NCI-H2107 (cell line): ENCODE data around the gene OR6K2.
"Not testable (repeated sequence)": the region's sequence is repeated elsewhere in the genome, so short reads cannot be mapped to it uniquely, and the experiment has no call there.

Experiments
- DNase-seq: peaks from one replicate; lab custom pipeline; 2025; lab: John Stamatoyannopoulos, UW

The OR6K2 gene, protein sequence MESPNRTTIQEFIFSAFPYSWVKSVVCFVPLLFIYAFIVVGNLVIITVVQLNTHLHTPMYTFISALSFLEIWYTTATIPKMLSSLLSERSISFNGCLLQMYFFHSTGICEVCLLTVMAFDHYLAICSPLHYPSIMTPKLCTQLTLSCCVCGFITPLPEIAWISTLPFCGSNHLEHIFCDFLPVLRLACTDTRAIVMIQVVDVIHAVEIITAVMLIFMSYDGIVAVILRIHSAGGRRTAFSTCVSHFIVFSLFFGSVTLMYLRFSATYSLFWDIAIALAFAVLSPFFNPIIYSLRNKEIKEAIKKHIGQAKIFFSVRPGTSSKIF

DNA sequence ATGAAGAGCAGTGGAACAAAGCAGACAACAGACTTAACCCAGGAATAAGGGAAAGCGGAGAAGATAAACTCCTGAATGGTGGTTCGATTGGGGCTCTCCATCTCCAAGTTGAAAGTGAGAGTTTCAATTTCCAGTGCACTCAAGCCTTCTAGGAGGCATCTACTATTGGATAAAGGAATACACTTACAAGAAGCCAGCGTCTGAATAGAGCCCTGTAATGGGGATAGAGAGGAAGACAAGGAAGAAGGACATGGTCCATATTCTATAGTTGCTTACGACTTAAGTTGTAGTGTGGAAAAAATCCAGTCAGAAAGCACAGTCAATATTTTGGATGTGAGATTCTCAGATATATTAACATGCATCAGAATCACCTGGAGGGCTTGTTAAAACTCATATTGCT is at the start of gene OR6K2:
TSS of gene OR6K2 (minus strand) at position 101 of the 400 bp plus-strand sequence. CDS start at position 101, 0 bp downstream.
- no peak for DNase-seq

DNA sequence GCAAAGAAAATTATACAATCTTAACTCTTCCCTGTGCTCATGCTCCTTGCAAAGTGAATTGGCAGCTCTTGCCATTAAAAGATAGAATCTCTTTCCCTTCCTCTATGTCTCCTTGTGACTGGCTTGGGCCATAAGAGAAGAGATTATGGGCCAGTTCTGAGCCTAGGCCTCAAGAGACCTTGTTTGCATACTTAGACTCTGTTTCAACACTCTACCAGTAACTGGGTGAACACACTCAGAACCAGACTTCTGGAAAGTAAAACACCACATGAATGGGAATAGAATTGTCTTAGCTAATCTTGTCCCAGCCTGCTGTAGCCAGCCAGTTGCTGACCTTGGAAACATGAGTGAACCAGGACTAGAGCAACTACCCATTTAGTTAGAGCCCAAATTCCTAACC is 35.4 kb upstream of the OR6K2 start:
- no peak for DNase-seq

DNA sequence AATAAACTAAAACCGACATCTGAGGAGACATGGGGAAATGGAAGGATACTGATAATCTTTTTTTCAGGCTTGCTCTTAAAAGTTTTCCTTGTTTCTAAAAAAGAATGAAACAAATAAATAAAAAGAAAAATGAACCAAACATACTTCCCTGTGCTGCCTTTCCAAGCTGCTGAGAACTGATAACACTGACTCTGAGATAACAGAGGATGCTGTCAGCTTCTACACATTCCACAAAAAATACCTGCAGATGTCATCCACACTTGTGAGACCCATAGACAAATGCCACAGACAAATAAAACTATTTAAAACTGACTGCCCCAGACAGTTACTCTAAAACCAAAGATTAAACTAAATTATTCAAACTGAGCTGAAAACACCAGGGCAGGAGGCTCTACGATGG is 32.1 kb upstream of the OR6K2 start:
- DNase-seq, result no peak

DNA sequence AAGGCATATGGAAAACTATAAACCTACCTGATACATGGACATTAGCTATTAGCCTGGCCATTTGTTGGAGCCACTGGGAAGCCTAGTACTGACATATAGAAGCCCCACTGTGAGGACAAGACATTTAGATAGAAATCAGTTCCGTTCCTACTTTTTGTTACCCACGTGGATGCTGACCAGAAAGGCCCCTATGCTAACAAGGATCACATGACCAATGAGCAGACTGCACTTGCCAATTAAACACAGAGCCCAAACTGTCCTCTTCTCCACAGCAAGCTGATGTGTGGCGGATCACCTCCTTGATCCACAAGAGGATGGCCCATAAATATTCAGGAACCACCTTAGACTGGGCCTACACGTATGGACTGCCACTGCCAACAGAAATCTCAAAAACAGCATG is 31.3 kb upstream of the OR6K2 start:
- DNase-seq, result no peak

DNA sequence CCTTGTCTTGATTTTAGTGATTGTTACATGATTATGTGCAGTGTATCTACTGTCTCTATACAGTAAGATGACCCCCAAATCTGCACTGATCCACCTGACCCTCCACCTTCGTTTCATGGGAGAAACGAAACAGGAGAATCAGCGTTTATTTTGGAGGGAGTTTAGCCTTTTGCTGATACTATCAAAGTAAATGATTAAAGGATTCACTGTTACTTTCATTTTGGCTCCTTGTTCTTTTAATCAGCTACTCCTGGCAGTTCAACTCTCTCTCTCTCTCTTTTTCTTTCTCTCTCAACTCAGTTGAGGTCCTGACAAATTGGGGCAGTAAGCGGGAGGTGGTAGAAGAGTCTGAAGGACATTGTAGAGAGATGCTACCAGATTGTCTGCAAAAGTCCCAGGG is 30.0 kb upstream of the OR6K2 start:
- DNase-seq, result no peak

DNA sequence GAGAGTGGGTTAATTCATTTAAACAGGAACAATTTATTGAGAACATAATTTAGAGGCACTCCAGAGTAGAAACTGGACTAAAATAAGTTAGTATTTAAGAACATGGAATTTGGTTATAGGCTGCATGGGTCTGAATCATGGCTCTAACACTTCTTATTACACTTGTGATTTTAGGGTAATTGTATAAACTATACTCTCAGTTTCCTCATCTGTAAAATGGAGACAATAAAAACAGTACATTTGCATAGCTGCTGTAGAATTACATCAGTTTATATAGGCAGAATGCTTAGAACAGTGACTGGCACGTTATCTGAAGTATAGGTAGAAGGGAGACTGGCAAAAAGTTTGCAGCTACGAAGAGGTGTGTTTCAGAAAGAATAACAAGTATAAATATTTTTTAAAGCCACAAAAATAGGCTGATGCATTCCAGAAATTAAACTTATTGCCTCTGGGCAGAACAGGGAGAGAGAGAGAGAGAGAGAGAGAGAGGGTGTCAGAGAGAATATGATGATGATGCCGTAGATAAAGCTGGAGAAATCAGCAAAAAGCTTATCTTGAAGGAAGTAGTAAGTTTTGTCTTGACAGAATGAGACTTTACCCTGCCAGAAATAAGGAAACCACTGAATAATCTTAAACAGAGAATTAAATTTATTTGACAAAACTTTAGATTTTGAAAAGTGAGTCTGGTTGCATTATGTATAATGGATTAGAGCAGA is 28.2 kb upstream of the OR6K2 start:
- DNase-seq, result no peak

DNA sequence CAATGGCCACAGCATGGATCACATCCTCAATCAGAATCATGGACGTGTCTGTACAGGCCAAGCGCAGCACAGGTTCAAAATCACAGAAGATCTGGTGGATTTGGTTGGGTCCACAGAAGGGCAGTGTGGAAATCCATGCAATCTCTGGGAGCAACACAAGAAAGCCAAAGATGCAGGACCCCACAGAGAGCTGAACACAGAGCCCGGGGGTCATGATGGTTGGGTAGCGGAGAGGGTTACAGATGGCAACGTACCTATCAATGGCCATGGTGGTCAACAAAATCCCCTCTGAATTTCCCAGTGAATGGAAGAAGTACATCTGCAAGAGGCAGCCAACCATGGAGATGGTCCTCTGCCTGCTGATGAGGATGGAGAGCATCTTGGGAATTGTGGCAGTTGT is 24.0 kb upstream of the OR6K2 start:
- no peak for DNase-seq

DNA sequence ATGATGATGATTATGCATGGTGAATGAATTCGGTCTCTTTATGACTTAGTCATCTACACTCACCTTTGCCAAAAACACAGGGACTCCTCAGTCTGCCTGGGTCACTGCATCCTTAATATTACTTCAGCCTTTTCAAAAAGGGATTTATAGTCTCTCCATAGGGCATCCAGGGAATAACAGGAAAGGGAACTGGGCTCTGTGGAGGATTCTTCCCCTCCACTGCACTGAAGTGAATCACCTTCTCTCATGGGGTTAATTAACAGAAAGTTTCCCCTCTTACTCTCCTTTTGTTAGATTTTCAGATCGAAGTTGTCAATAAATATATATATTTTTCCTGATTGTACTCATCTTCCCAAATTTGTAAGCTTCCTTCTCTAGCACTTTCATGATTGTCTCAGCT is 20.2 kb upstream of the OR6K2 start, which contains the start of gene OR6K3:
TSS of gene OR6K3 (minus strand) at position 101 of the 400 bp plus-strand sequence. CDS start 2,605 bp downstream, outside the sequence.
- no peak for DNase-seq

DNA sequence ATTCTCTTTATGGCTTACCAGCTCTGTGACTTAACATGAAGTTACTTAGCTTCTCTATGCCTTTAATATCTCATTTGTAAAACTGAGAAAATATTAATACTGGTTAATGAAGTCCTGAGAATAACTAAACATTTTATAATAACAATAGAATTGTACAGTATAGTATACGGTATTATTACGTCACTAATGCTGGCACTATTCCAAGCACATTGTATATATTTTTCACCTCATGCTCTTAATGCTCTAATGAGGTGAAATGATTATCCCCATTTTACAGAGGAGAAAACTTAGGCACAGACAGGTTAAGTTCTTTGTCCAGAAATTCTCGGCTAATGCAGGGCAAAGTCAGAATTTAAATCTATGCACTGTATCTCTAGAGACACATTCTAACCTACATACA is 19.2 kb upstream of the OR6K2 start:
- no peak for DNase-seq

DNA sequence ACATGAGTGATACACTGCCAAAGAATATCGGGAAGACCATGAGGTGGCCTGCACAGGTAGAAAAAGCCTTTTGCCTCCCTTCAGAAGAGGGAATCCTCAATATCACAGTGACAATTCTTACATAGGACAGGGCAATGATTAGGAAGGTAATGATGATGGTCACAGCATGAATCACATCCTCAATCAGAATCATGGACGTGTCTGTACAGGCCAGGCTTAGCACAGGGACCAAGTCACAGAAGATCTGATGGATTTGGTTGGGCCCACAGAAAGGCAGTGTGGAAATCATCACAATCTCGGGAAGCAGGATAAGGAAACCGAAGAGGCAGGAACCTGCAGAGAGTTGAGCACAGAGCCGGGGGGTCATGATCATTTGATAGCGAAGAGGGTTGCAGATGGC is 16.9 kb upstream of the OR6K2 start:
- DNase-seq, result no peak

DNA sequence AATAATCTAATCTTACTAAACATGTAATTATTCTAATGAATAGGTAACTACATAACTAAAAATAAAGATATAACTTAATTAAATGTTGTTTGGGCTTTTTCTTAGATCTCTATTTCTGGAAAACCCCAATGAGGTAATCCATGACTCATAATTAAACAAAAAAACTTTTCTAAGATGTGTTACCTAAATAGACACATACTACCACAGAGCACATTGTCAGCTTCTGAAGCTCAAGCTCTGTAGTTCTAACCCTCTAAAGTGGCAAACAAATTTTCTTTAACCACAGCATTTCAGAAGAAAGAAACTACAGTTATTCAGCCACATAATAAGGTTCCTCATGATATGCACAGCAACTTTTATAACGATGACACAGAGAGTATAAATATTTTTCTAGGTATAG is 15.9 kb upstream of the OR6K2 start:
- no peak for DNase-seq

DNA sequence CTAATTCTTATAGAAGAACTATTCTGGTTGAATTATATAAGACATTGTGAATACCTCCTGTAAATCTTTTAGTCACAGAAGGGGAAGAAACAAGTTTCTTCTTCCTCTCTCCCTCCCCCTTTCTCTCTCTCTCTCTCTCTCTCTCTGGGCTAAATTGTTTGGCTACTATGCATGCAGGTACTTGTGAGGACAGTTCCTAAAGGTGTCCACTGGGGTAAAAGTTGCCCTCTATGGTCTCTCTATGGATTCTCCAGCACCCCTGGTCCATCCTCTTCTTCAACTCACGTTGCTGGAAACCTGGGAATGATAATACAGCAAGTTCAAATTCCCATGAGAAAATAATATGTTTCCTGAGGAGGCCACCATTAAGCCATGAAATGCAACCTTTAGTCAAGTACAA is 14.3 kb upstream of the OR6K2 start:
- DNase-seq, result no peak

DNA sequence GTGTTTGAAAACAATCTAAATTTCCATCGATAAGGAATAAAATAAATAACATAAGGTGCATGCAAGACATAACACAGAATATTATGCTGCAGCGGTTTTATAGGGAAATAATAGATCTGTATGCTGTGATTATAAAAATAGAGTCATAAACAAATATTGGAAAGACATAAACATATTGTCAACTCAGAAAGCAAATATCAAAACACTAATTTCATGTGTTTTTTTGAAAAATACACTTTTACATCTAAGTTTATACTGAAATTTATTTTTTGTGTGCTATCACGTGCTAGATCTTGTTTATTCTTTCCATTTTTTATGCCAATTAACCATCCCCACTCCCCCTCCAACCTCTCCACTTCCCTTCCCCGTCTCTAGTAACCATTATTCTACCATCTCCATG is 10.6 kb upstream of the OR6K2 start:
- no peak for DNase-seq

DNA sequence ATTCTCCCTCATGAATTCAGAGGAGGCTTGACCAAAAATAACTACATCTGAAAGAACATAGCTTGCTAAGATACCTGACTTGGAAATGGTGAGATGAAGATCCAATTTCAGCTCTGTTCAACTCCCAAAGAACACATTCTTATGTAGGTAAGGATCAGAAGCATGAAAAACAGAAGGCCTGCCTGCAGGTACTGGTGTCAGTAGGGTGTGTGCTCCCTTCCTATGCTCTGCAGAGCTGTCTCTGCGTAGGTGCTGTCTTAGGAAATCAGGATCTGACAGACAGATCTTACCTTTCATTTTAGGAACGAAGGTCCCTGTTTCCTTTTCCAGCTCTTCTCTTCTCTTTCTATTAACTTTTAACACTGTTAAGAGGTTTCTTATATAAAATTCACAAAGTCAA is 5.6 kb upstream of the OR6K2 start:
- DNase-seq, result no peak

DNA sequence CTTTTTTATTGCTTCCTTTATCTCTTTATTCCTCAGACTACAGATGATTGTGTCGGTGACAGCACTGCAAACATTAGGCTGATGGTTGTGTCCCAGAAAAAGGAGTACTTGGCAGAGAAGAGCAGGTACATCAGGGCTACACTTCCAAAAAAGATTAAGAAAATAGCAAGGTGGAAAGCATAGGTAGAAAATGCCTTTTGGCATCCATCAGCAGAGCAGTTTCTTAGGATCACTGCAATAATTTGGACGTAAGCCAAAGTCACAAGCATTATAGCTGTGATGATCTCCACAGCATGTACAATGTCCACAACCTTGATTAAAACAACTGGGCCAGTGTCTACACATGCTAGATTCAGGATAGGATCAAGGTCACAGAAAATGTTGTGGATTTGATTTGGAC is 5.9 kb downstream of the OR6K2 start:
- no peak for DNase-seq

DNA sequence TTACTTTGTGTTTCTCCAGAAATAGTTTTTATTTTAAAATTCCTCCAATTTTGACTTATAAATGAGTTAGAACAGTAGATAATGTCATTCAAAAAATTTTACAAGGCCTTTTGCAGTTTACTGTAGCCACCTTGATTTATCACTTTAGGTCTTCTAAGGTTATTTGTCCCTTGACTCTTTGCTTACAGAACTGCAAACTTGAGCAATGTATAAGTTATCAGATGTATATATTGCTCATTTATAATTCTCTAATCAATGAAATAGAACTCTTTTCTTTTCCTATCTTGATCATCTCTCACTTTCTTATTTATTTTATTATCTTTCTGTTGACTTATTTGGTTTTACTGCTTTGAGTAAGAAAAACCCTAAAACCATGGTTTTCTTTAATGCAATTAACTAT is 8.1 kb downstream of the OR6K2 start:
- DNase-seq, result no peak

DNA sequence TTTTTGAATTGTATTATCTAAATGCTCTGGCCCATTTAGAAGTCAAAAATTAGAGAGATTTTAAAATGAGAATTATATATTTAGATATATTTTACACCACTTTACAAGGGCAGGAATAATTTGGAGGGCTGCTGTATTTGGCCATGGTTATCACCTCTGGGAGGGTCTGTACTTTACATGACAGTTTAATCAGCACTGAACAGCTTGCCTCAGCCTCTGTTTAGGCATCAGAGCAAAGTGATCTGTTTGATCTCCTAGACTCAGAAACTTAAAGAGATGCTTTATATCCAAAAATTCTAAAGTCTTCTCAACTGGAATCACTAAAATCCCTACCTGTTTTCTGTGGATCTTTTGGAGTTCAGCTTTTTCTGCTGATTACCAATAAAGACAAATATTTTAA is 8.5 kb downstream of the OR6K2 start:
- DNase-seq, result no peak

DNA sequence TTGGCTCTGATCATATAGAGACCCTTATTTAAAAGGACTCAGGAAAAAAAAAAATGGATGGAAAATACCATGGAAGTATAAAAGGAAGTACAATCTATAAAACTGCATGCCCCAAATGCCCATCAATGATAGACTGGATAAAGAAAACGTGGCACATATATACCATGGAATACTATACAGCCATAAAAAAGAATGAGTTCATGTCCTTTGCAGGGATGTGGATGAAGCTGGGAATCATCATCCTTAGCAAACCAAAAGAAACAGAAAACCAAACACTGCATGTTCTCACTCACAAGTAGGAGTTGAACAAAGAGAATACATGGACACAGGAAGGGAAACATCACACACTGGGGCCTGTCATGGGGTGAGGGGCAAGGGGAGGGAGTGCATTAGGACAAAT is 9.3 kb downstream of the OR6K2 start:
- not testable (repeated sequence) for DNase-seq

DNA sequence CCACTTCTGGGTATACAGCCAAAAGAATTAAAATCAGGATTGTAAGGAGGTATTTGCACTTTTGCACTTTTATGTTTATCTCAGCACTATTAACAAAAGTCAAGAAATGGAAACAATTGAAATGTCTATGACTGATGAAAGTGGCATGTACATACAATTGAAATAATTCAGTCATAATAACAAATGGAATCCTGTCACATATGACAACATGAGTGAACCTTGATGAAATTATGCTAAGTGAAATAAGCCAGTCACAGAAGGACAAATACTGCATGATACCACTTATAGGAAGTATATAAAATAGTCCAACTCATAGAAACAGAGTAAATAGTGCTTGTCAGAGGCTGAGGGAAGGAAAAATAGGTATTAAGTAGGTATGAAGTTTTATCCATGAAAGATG is 10.6 kb downstream of the OR6K2 start:
- no peak for DNase-seq

DNA sequence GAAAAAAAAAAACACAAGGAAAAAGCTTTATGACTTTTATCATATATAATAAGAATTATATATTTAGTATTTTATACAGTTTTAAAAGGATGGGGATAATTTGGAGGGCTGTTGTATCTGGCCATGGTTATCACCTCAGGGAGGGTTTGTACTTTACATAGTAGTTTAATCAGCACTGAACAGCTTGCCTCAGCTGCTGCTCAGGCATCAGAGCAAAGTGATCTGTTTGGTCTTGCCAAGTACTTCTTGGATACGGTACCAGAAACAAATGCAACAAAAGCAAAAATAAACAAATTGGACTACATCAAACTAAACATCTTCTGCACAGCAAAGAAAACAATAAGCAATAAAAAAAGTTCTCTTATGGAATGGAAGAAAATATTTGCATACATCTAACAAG is 11.3 kb downstream of the OR6K2 start:
- DNase-seq, result no peak

DNA sequence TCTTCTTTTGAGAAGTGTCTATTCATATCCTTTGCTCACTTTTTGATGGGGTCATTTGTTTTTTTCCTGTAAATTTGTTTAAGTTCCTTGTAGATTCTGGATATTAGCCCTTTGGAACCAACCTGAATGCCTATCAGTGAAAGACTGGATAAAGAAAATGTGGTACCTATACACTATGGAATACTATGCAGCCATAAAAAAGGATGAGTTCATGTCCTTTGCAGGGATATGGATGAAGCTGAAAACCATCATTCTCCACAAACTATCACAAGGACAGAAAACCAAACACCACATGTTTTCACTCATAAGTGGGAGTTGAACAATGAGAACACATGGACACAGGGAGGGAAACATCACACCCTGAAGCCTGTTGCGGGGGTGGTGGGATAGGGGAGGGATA is 12.1 kb downstream of the OR6K2 start:
- not testable (repeated sequence) for DNase-seq

DNA sequence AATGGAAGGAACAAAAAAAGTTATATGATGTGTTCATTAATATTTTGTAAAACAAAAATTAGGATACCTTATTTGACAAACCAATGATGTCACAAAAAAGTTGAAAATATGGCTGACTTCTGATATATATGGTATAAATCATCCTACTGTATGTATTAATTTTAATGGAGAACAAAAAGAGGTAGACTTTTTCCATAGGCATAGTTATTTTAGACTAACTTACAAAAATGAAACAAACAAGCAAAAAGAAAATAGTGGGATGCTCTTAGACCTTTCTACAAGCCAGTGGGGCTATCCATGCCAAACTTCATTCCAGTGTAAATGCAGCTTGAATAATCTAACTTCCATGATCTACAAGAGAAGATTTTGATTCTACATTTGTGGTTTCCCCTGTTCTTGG is 13.4 kb downstream of the OR6K2 start:
- no peak for DNase-seq

DNA sequence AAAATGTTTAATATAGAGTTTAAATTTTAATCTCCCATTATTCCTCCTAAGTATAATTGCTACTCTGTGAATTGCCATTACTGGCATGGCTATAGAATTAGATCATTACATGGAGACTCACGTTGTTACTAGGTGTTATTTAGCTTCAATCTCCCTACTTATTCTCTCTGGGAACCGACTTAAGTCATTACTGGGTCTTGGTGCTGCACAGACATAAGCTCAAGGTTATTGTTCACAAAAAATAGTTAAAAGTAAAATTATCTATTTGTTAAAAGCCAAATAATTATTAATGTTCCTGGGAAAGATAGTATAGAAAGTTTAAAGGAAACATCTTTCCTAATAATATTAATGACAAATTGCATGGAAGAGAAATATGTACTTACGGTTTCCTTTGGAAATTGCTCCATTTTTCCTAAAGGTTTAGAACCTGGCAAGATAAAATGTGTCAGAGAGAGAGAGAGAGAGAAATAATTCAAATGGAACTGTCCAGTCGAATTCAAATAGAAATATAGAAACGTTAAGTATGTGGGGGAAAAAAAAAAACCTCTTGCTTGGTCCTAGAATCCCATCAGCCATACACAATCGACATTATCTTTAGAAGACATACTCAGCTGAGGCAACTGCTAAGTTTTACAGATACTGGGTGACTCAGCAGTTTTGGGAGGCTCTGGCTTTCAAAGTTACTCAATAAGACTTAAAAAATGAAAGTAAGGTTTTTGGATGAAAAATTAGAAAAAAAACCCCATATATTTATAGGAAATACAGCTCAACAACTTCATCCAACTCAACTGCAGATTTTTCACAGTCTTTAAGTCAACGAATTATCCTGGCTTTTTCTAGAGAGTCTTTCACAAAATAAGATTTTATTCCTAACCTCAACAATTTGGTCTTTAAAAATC is 14.1 kb downstream of the OR6K2 start, which contains the start of gene SPTA1:
TSS of gene SPTA1 (minus strand) at position 605 of the 899 bp plus-strand sequence. CDS start at position 407, 198 bp downstream.
- DNase-seq, result no peak
